RWPE1 (cell line): ENCODE data around the gene WRAP73.

Experiments used
- CTCF ChIA-PET: fragments of 350-600 bp; sonication (Branson Sonifier 250); formaldehyde crosslinking; extraction: SDS; loops from one replicate; lab custom pipeline; 2021; lab: Yijun Ruan, JAX
- POLR2A ChIA-PET: fragments of 400-600 bp; formaldehyde crosslinking; extraction: SDS; loops from one replicate; lab custom pipeline; 2020; ENCODE audit warnings: antibody characterized with exemption; ENCODE audit not compliant: low non-redundant PET; lab: Yijun Ruan, JAX
- DNase-seq: peaks from one replicate; pipeline ENCODE4 v3.0.0; 2012; ENCODE audit warnings: low spot score
- H3K27ac ChIP-seq: fragments of 450-650 bp; 2 replicates; pipeline ENCODE4 v1.5.1; 2017
- TF ChIP-seq, protein P1 (sequence below): fragments of 450-650 bp; conservative IDR thresholded peaks from 2 replicates; pipeline ENCODE4 v1.5.1; 2017; ENCODE audit warnings: low read depth, mild to moderate bottlenecking

The WRAP73 gene

DNA sequence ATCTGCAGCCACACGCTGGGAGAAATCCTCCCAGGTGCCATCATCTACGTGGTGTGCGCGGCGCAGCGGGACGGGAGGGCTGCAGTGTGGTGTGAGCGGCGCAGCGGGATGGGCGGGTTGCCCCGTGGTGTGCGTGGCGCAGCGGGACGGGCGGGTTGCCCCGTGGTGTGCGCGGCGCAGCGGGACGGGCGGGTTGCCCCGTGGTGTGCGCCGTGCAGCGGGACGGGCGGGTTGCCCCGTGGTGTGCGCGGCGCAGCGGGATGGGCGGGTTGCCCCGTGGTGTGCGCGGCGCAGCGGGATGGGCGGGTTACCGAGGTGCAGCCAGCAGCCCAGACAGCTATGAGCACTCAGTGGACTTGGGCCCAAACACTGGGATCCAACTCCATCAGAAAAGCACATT, 4.7 kb downstream of the WRAP73 start:
- TF ChIP-seq, protein P1, sequence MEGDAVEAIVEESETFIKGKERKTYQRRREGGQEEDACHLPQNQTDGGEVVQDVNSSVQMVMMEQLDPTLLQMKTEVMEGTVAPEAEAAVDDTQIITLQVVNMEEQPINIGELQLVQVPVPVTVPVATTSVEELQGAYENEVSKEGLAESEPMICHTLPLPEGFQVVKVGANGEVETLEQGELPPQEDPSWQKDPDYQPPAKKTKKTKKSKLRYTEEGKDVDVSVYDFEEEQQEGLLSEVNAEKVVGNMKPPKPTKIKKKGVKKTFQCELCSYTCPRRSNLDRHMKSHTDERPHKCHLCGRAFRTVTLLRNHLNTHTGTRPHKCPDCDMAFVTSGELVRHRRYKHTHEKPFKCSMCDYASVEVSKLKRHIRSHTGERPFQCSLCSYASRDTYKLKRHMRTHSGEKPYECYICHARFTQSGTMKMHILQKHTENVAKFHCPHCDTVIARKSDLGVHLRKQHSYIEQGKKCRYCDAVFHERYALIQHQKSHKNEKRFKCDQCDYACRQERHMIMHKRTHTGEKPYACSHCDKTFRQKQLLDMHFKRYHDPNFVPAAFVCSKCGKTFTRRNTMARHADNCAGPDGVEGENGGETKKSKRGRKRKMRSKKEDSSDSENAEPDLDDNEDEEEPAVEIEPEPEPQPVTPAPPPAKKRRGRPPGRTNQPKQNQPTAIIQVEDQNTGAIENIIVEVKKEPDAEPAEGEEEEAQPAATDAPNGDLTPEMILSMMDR: no peak
- ChIA-PET POLR2A (no interaction called here), CTCF (interaction anchor here (0.6 to 0.9 kb wide), 2 partner anchors 19 to 79 kb away, joined by 4 to 5 read pairs; no protein-coding TSS in a partner anchor)
- H3K27ac ChIP-seq: no peak overlapping the region
- no peak for DNase-seq

DNA sequence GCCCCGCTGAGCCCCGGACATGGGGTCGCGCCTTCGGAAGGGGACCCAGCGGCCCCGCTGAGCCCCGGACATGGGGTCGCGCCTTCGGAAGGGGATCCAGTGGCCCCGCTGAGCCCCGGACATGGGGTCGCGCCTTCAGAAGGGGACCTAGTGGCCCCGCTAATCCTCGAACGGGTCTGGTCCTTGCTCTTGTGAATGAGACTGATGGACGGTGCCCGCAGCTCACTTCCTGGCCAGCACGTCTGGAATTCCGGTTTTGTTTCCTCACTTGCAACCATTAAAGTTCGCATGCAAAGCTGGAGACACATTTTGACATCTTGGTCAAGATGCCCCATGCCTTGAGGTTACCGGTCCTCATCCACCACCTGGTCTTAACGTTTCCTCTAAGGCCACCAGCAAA, 5.6 kb downstream of the WRAP73 start:
- ChIA-PET CTCF (no interaction called here), POLR2A (no interaction called here)
- TF ChIP-seq, protein P1: no peak
- H3K27ac ChIP-seq: no peak overlapping the region
- no peak for DNase-seq

DNA sequence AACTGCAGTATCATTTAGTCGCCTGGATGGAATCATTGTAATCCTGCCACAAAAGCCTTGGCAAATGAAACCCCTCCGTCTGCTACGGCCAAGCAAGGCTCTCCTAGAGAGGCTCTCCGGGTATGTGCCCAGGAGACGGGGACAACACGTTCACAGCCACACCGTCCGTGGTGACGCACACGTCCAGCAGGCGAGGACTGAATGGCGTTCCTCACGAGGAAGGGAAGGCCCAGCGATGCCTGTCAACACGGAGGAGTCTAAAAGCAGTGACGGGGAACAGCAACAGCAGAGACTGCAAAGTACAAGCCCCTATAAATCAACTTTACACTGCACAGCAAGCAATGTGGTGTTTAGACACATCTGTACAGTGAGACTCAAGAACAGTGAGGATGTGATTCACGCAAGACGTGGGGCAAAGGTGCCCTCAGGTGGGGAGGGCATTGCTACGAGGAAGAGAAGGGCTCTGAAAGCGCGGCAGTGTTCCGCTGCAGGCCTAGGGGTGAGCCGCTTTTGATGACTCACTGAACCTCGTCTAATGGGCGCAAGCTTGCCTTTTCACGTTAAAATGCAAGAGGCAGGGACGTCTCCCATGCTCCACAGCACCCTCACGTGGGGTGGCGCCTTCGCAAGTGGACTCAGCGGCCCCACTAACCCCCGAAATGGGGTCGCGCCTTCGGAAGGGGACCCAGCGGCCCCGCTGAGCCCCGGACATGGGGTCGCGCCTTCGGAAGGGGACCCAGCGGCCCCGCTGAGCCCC, 6.8 kb downstream of the WRAP73 start:
- CTCF ChIA-PET: no interaction called here
- no peak overlapping the region for H3K27ac ChIP-seq
- TF ChIP-seq, protein P1: no peak
- POLR2A ChIA-PET: no interaction called here
- no peak for DNase-seq

DNA sequence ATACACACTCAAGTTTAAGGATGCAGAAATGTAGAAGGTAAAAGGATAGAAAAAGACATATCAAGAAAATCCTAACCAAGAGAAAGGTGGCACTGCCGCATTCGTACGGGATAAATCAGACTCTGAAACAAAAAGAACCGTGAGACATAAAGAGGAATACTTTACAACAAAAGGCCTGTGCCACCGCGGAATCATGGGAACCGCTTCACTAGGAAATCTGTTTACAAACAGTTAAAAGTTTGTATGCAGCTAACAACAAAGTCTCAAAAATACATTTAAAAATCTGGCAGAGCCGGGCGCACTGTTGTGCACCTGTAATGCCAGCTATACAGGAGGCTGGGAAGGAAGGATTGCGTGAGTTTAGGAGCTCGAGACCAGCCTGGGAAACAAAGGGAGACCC, 8.1 kb downstream of the WRAP73 start:
- ChIA-PET POLR2A (no interaction called here), CTCF (no interaction called here)
- DNase-seq: no peak
- TF ChIP-seq, protein P1: no peak
- H3K27ac ChIP-seq: no peak overlapping the region

DNA sequence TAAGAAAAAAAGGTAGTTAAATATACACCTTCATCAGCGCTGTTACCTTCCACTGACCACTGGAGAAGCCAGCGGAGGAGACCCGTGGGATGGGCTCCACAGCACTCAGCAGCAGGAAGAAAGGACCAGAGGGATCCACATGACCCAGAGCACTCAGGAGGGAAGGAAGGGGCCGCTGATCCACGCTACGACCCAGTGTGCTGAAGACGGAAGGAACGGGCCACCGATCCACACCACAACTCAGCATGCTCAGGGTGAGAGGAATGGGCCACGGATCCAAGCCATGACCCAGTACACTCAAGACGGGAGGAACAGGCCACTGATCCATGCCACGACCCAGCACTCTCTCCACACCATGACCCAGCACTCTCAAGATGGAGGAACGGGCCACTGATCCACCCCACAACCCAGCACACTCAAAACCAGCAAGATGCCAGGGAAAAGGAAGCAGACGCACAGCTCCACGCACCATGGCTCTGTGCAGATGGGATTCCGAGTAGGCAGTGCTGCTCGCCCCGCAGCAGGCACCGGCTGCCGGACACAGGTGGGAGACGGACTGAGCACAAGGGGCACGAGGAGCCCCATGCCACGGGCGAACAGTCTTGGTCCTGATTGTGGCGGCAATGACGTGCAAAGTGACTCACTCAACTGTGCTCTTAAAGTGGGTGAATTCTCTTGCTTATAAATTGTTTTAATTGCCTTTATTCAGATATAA, 8.7 kb downstream of the WRAP73 start:
- ChIA-PET CTCF (no interaction called here), POLR2A (no interaction called here)
- H3K27ac ChIP-seq: no peak overlapping the region
- no peak for DNase-seq
- TF ChIP-seq, protein P1: no peak

DNA sequence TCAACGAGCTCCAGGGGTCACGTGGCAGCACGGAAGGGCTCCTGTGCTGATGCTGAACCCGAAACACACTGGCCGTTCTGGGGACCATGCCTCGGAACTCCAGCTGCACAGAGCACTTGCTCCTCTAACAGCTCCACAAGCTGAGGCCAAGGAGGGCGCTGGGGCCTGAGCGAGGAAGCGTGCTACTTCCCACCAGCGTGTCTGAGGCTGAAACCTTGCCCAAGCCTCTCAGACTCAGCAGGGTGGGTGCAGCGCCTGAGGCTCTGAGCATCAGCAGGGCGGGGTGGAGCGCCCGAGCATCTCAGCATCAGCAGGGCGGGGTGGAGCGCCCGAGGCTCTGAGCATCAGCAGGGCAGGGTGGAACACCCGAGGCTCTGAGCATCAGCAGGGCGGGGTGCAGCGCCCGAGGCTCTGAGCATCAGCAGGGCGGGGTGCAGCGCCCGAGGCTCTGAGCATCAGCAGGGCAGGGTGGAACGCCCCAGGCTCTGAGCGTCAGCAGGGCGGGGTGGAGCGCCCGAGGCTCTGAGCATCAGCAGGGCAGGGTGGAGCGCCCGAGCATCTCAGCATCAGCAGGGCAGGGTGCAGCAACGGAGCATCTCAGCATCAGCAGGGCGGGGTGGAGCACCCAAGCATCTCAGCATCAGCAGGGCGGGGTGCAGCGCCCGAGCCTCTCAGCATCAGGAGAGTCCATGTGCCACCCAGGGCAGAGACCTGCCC, 9.6 kb downstream of the WRAP73 start:
- DNase-seq: no peak
- ChIA-PET CTCF (interaction anchor here (0.7 to 1.2 kb wide), 2 partner anchors 21 to 101 kb away, joined by 3 read pairs; no protein-coding TSS in a partner anchor), POLR2A (no interaction called here)

More for the DNA sequence above, 9.6 kb downstream of the WRAP73 start:
- H3K27ac ChIP-seq: no peak overlapping the region
- TF ChIP-seq, protein P1: no peak
